ENCODE measurements around the gene MFN2.
A peak's percentile ranks its signal among the peaks of the same experiment; 100 is the strongest.
"Not testable (repeated sequence)": the region's sequence is repeated elsewhere in the genome, so short reads cannot be mapped to it uniquely, and the experiment has no call there.

MFN2 gene

DNA sequence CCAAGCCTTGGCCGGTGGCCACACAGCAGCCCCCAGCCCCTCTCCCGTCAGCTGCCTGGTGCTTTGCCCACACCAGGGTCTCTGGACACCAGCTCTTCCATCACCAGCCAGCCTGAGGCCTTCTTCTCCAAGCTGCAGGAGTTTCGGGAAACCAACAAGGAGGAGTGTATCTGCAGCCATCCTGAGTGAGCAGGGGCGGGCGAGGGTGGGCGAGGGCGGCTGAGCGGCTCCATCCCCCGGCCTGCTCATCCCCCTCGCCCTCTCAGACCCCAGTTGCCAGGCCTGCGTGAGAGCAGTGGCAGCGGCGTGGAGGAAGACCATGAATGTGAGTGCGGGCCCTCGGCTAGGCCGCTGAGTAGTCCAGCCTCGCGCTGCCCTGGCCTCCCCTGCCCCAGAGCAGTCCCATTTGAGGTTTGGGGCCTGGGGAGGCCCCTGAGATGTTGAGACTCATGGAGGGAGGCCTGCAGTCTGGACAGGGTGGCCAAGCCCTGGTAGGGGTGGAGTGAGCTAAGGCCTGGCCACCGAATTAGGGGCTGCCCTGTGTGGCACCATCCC lies 48.8 kb downstream of the MFN2 start:
- no peak for DNase-seq

DNA sequence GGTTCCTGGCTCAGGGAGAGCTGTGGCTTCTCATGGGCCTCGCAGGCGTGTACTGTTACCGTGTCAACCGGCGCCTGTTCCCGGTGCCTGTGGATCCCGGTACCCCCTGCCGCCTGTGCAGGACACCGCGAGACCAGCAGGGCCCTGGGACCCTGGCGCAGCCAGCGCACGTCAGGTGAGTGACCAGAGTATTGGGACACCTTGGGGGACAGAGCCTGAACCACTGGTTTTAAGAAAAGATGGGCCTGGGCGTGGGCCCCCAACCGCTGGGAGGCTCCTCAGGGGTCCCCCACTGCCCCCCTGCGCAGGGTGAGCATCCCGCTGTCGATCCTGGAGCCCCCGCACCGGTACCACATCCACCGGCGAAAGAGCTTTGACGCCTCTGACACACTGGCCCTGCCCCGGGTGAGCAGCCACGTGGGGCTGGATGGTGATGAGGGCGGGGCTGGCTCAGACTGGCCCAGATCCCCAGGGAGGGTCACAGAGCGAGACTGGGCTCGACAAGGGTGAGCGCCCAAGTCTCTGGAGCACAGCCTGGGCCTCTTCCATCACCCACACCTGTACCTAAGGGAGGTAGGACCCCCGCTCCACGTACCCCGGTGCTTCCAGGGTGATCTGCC lies 49.6 kb downstream of the MFN2 start:
- DNase-seq = no peak

DNA sequence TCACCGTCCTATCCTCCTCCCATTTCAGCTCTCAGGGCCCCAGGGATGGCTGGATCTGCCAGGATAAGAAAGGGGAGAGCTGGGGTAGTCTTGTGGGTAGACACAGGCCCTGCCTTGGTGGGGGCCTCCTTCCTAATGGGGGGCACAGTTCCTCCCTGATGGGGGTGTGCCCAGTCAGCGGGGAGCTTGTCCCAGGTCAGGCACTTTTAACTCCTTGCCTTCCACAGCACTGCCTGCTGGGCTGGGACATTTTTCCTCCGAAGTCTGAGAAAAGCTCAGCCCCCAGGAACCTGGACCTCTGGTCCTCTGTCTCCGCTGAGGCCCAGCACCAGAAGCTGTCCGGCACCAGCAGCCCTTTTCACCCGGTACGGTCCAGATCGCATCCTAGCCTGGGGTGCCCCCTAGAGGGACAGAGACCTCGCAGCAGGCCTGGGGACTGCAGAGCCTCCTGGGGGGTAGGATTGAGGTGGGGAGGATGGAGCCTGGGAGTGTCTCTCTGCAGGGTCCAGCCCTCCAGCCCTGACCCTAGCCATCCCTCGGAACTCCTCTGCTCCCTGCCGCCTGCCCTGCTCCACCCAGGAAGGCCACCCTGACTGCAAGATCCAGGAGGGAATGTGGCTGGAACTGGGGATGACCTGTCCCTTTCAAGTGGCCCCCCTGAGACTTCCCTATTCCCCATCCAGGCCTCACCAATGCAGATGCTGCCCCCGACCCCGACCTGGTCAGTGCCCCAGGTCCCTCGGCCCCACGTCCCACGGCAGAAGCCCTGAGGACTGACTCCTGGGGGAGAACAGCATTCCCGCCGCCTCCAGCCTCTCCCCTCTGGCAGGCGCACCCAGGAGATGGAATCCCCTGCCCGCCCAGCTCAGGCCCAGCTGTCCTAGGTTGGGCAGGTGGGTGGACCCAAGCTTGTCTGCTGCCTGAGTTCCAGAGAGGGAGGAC lies 51.1 kb downstream of the MFN2 start:
- DNase-seq = peak; percentile 62

DNA sequence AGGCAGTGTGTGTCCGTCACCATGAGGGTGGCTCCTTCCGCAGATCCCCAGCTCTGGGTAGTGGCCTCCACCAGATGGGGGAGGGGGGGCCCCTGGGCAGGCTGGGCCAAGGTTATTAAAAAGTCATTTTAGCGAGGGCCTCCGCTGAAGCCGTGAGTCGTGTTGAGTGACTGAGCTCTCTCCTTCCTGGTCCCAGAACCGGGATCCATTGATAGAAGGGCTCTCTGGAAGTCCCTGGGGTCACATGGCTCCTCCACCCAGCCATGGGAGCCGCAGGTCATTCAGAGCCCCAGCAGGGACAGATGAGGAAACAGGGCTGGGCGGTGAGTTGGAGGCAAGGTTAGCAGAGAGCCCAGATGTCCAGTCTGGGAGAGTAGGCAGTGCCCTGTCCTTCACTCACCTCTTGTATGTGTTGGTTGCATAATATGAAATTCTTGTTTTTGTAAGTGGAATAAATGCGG lies 51.9 kb downstream of the MFN2 start:
- no peak for DNase-seq

DNA sequence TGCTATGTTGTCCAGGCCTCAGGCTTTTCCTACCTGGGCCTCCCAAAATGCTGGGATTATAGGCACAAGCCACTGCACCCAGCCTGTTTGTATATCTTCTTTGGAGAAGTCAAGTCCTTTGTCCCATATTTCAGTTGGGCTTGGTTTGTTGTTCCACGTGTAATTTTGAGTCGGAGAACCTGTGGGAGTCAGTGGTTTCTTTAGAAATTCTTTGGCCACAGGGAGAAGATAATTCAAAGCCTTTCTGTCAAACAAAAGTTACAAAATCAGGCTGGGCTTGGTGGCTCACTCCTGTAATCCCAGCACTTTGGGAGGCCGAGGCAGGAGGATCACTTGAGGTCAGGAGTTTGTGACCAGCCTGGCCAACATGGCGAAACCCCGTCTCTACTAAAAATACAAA lies 53.2 kb downstream of the MFN2 start:
- DNase-seq = not testable (repeated sequence)

DNA sequence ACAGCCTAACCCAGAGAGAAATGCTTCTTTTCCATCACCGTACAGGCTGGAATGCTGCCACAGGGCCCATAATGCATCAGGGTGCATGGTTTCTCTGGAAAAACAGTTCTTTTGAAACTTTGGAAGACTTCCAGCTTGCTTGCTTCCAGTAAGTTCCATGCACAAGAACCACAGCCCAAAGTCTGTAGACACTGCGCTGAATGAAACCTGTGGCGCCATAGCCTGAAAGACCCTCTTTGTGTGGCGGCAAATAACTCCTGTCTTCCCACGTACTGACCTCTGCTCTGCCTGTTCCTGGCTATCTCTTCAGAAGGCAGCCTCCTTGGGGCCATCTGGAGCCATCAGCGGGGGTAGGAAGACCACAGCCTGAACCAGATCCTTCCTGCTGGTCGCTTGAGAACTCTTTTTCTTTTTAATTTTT lies 54.1 kb downstream of the MFN2 start:
- DNase-seq = no peak

DNA sequence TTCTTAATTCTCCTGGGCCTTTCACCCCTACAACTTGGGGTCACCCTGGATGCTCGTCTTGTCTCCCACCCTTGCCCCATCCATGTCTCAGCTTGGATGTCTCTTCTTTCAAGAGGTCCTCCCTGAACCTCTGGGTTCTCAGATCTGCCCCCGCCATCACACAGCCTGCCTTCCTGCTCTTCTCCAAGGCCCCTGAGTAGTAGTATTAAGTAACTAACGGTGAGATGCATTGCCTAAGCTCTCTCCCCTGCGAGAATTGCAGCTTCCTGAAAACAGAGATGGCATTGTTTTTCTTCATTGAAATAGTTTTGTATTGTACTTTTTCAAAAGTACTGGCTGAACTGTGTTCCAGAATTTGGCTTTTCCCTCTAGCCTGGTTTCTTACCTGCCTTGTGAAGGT lies 55.1 kb downstream of the MFN2 start:
- no peak for DNase-seq

DNA sequence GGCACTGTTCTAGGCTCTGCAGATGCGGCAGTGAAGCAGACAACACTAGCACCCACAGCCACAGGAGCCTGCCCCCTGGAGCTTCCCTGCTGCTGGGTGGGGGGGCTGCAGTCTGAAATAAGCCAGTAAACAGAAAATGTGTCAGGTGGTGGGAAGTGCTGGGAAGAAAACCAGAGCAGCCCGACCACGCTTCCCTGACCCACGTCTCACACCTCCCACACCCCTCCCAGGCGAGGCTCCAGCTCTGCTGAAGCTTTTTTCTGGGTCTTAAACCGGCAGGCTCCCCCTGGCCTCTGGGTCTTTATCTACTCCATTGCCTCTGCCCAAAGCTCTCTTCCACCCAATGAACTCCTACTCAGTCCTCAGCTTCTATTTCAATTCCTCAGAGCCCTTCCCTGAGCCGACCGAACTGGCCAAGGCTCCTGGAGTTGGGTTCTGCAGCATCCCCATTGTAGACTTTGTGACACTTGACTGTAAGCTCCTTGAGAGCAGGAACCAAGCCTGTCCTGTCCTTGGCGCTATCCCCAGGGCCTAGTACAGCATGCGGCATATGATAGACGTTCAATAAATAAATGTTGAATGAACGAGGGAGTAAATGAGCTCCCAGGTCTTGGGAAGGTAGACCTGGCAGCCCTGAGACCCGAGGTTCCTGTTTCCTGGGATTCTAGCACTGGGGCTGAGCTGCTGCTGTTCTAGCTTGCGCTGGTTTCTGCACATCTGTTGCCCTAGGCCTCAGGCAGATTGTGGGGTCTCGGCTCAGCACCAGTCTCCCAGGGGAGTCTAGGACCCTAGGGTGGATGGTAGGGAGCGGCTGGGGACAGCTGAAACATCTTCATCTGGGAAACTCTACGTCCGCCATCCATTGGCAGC lies 57.5 kb downstream of the MFN2 start:
- DNase-seq = no peak

DNA sequence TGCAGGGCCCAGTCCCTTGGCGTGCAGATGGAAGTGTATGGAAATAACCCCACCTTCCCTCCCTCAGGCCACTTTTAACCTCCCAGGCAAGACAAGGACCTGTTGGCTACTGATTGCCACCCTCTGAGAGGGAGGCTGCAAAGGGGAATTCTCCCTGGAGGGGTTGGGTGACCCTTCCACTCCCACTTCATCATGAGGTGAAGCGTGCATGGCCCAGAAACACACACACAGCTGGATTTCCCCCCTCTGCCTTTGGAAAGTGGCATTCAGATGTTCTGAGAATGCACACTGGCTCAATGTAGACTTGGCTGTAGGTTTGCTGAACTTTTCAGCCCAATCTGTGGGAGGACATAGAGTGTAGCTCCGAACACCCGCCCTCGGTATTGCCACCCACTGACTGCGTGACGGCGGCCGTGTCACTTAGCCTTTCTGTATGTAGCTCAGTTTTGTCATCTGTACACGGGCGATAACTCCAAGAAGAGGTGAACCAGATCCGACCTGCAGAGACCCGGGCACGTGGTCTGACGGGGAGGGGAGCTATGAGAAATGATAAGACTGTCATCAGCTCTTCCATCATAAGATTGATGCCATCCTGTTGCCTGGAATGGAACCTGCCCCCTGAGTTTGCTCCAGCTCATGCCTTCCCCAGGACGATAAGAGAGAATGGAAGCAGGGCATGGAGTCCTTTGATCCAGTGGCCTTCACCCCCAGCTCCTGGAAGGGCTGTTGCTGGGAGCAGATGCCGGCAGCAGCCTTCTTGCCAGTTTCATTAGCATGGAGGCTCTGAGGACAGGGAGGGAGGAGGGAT lies 58.3 kb downstream of the MFN2 start:
- DNase-seq = no peak

DNA sequence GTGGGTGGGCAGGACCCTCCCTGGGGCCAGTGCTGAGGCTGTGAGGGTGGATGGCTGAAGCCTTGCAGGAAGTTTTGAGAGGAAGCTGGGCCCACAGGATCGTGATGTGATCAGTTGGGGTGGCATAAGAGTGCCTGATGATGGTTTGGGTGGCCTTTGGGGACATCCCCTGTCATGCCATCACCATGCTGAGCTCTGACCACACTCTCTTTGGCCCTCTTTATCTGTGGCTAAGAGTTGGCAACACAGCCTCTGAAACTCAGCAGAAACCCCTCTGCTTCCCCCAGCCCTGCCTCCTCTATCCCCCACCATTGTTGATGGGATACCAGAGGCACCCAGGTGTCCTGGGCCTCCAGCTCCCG lies 58.9 kb downstream of the MFN2 start:
- no peak for DNase-seq

DNA sequence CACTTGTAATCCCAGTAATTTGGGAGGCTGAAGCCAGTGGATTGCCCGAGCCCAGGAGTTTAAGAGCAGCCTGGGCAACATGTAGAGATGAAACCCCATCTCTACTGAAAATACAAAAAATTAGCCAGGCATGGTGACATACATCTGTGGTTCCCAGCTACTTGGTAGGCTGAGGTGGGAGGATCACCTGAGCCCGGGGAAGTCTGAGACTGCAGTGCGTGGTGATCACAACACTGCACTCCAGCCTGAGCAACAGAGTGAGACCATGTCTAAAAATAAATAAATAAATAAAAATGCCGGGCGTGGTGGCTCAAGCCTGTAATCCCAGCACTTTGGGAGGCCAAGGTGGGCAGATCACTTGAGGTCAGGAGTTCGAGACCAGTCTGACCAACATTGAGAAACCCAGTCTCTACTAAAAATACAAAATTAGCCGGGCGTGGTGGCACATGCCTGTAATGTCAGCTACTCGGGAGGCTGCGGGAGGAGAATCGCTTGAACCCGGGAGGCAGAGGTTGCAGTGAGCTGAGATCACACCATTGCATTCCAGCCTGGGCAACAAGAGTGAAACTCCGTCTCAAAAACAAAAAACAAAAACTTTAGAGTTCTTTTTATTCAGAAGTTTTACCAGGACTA lies 59.7 kb downstream of the MFN2 start:
- DNase-seq = not testable (repeated sequence)

DNA sequence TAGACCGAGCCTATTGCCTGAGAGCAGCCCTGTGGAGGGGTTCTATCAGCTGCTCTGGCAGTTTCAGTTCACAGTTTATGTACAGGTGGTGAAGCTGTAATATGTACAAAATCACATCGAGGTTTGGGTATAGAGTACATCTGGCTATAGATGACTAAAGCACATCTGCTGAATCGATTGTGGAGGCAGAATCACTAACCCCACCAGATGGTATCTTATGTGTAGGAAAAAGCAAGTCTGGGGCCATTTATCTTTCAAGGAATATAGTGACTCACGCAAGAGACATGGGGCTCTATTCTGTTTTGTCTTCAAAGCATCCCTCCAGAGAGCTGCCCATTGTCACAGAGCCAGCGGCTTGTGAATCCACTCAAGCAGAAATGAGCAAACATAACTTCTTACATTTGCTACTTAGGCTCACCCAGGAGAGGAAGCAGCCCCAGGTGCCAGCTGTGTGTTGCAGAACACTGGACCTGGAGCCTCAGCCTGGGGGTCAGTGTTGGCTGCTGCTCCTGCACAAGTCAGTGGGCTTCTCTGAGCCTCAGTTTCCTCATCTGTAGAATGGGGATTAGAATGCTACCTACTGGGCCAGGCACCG lies 60.3 kb downstream of the MFN2 start:
- DNase-seq = peak; percentile 70

DNA sequence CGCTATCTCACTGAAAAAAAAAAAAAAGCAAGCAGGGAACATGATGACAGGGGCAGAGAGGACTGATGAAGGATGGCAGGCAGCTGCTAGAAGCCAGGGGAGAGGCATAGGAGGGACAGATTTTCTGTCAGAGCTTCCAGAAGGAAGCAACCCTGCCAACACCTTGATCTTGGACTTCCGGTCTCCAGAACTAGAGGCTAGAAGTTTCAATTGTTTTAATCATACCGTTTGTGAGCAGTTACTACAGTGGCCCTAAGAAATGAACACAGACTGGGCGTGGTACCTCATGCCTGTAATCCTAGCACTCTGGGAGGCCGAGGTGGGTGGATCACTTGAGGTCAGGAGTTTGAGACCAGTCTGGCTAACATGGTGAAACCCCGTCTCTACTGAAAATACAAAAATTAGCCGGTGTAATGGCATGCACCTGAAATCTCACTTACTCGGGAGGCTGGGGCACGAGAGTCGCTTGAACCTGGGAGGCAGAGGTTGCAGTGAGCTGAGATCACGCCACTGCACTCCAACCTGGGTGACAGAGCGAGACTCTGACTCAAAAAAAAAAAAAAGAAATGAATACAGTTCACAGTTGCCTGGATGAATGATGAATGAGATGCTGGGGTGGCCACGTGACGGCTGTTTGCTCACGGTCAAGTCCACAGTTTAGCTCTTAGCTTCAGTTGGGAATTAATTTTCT lies 64.1 kb downstream of the MFN2 start:
- DNase-seq = peak; percentile 59

DNA sequence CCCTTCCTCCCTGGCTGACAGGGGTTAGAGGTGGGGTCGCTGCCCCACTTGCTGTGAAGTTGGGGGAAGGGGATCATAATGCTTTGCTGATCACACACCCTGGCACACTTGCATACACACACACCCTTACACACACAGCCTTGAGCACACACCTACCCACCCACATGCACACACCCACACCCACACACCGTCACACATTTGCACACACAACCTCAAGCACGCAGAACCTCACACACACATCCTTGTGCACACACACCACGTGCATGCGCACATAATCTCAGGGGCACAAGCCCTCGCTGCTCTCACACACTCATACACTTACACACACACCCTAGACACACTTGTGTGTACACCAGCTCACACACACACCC lies 66.5 kb downstream of the MFN2 start:
- DNase-seq = no peak

DNA sequence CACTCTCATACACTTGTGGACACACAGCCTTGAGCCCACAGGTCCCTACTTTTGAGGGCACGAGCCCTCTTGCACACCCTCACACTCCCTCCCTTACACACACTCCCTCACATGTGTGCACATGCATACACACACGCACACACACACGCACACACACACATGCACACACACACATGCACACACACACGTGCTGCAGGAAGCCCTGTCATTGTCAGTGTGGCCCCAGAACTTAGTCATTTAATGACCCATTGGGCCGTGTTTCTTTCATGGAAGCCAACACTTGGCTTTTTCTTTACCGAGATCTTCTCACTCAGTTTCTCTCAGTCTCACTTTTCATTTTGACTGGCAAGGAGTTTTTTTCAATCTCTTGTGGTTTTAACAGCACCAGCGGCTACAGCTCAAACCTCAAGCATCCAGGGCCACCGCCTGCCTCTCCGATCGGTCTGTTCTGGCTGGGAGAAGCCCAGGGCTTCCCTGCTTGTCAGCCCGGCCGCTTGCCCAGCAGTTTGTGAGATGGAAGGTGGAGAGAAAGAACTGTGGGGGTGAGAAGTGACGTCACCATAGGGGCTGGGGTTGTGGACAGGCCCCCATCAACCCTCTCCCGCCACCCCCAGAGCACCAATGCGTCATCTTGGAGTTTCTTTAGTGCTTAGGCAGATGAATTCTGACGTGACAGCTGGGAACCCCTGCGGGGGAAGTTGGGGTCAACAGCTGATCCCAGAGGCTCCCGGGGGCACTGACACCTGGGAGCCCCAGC lies 67.1 kb downstream of the MFN2 start:
- DNase-seq = no peak

DNA sequence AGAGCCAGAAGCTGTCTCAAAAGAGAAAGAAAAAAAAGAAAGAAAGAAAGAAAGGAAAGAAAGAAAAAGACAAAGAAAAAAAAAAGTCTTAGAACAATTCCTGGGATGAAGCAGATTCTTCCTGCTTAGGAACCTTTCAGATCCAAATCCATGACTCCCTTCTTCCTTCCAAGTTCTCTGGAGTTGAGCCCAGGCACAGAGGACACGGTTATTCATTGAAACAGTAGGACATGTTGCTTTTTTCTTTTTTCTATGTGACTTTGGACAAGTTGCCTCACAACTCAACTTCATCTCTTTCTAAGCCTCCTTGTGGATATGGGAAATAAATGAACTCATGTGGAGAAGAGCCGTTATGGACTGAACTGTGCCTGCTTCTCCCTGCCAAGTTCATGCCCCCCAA lies 68.1 kb downstream of the MFN2 start:
- DNase-seq = no peak

DNA sequence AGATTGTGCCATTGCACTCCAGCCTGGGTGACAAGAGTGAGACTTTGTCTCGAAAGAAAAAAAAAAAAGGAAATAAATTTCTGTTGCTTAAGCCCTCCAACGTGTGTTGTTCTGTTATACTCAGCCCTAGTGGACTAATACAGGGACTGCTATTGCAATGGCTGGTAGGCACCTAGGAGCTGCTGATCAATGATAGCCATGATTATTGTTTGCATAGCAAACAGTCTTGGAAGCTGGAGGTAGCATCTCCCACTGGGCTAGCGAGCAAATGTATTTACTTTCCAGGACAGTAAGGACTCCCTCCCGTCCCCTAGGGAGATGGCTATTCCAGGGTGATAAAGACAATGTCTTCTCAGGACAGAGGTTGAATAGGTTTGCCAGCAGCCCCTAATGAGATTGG lies 69.4 kb downstream of the MFN2 start:
- DNase-seq = peak; percentile 50

DNA sequence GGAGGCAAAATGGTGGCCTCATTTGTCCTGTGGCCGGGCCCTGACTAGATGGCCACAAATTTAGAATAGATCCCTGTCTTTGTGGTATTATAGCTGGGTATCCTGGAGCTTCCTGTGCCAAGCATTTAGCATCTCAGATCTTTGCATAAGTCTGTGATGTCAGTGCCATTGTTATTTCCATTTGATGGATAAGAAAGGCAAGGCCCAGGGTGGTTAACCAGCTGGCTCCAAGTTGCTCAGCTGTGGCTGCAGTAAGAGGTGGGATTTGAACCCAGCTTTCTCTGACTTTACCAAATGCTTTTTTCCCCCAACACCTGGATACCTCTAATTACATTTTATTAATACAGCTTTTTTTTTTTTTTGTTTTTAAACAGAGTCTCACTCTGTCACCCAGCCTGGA lies 71.1 kb downstream of the MFN2 start:
- no peak for DNase-seq

DNA sequence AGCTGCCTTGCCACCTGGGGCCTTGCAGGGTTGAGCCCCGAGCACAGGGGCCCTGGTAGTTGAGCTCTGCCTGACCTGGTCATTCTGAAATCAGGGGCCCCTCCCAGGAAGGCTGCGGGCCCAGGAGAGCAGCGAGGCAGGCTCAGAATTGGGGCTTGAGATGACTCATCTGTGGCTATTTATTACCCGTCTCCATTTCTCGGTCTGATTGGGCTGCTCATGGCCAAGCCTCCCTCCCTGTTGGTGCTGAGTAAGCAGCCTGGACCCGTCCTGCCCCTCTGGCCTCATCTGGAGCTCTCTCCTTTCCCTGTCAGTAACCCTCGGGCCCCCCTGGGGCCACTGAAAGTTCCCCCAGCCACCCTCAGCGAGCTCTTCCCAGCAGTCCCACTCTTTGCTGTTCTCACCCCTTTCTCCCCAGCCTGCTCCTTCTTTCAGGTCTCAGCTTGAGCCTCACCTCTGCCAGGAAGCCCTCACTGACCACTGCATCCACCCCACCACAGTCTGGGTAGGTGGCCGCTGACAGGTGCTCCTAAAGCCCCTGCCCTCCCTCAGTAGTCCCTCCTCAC lies 71.8 kb downstream of the MFN2 start:
- DNase-seq = peak; percentile 68

Data from DMS53 (cell line).